Keratinocyte (primary cell): ENCODE results near the gene DPM1. TPM values are rescaled to one million over a fixed set of nuclear protein-coding genes. Genes with fewer than 3 reads are reported as not detected.

Source experiments
- DNase-seq: peaks from one replicate; pipeline ENCODE4 v3.0.0-alpha.2; 2011; ENCODE audit warnings: low read depth, missing footprints, low spot score
- FAIRE-seq: peaks from 2 replicates; lab custom pipeline; 2011; peaks lifted over from hg19 to GRCh38; lab: Jason Lieb, UNC
- H2AFZ ChIP-seq: 2 replicates; pipeline ENCODE4 v1.6.0; 2012; ENCODE audit warnings: low read length, control low read depth, inconsistent platforms; ENCODE audit not compliant: control insufficient read depth
- H3K27ac ChIP-seq: 2 replicates; pipeline ENCODE4 v1.5.1; 2011; ENCODE audit warnings: low read length; ENCODE audit not compliant: control insufficient read depth, insufficient read depth
- H3K27me3 ChIP-seq: 3 replicates; pipeline ENCODE4 v1.6.0; 2011; ENCODE audit warnings: low read length; ENCODE audit not compliant: control insufficient read depth, insufficient read depth; ENCODE audit errors: extremely low read depth
- H3K36me3 ChIP-seq, 2 experiments: 2 replicates in 1 of 2; 3 replicates in 1 of 2; pipeline ENCODE4 v1.5.1; 2011; ENCODE audit warnings: low read length in 2 of 2, mild to moderate bottlenecking in 1 of 2; ENCODE audit not compliant: control insufficient read depth in 2 of 2, insufficient read depth in 2 of 2; ENCODE audit errors: extremely low read depth in 1 of 2
- H3K4me1 ChIP-seq: 3 replicates; pipeline ENCODE4 v1.5.1; 2011; ENCODE audit warnings: low read length; ENCODE audit not compliant: control insufficient read depth, insufficient read depth; ENCODE audit errors: extremely low read depth
- H3K4me2 ChIP-seq: 3 replicates; pipeline ENCODE4 v1.6.0; 2011; ENCODE audit warnings: low read depth, low read length; ENCODE audit not compliant: control insufficient read depth, insufficient read depth; ENCODE audit errors: extremely low read depth
- H3K4me3 ChIP-seq, 3 experiments: fragments of 200-600 bp in 1 of 3; sonication (generic) in 1 of 3; 2 replicates in 2 of 3; 3 replicates in 1 of 3; pipeline ENCODE4 v1.5.1; 2011 to 2016; ENCODE audit warnings: low read length in 3 of 3, mild to moderate bottlenecking in 3 of 3, control low read depth in 2 of 3, inconsistent platforms in 1 of 3, low read depth in 1 of 3, mixed read lengths in 1 of 3, mixed run types in 1 of 3, moderate library complexity in 1 of 3; ENCODE audit not compliant: control insufficient read depth in 2 of 3, insufficient read depth in 2 of 3; ENCODE audit errors: extremely low read depth in 1 of 3
- H3K79me2 ChIP-seq: 2 replicates; pipeline ENCODE4 v1.6.0; 2012; ENCODE audit warnings: low read length; ENCODE audit not compliant: control insufficient read depth, insufficient read depth
- H3K9ac ChIP-seq: 3 replicates; pipeline ENCODE4 v1.6.0; 2011; ENCODE audit warnings: low read length; ENCODE audit not compliant: control insufficient read depth, insufficient read depth; ENCODE audit errors: extremely low read depth
- H3K9me1 ChIP-seq: 3 replicates; pipeline ENCODE4 v1.6.0; 2011; ENCODE audit warnings: low read length; ENCODE audit not compliant: control insufficient read depth, insufficient read depth; ENCODE audit errors: extremely low read depth
- H3K9me3 ChIP-seq: 2 replicates; pipeline ENCODE4 v1.5.1; 2012; ENCODE audit warnings: low read depth, low read length; ENCODE audit not compliant: control insufficient read depth
- H4K20me1 ChIP-seq: 3 replicates; pipeline ENCODE4 v1.6.0; 2011; ENCODE audit warnings: low read length; ENCODE audit not compliant: control insufficient read depth, insufficient read depth; ENCODE audit errors: extremely low read depth
- CTCF ChIP-seq, 3 experiments: IDR thresholded peaks in 1 of 3; conservative IDR thresholded peaks in 1 of 3; optimal IDR thresholded peaks in 1 of 3; 2 replicates in 2 of 3; 3 replicates in 1 of 3; pipeline versions ENCODE3 to v1.5.1; 2011; ENCODE audit warnings: low read length in 3 of 3, mild to moderate bottlenecking in 3 of 3, moderate library complexity in 2 of 3, control low read depth in 1 of 3, inconsistent platforms in 1 of 3; ENCODE audit not compliant: insufficient read depth in 2 of 3; ENCODE audit errors: extremely low read depth in 1 of 3
- EZH2 ChIP-seq: IDR thresholded peaks from one replicate; pipeline ENCODE4 v1.6.1; 2012; ENCODE audit warnings: inconsistent platforms, mild to moderate bottlenecking, low read length, moderate library complexity
- dilution Hi-C: fragments of 300-500 bp; cut with MboI; formaldehyde crosslinking; loops from one replicate; pipeline ENCODE4 v1.7.0; 2020; ENCODE audit warnings: low sequenced_read_pairs; ENCODE audit not compliant: extremely low pct_ligation_motif_present
- polyA plus RNA-seq, 5 experiments: library from polyadenylated mRNA; depleted of rRNA in 3 of 5; stranded (reverse) in 3 of 5; stranded (forward) in 1 of 5; unstranded in 1 of 5; fragments of >200 nt; gene quantifications; 1 replicate in 1 of 5; 2 replicates in 3 of 5; 3 replicates in 1 of 5; pipeline versions ENCODE4 v1.2.1 to v1.2.3, GENCODE V29; 2011 to 2012; ENCODE audit warnings: missing spikeins in 2 of 5, low read depth in 1 of 5, low replicate concordance in 1 of 5

Gene DPM1
- polyA plus RNA-seq, 1 donor (not counting 4 experiments of a cell fraction or from before 2014, with no cell fraction given): 99.4 TPM

DNA sequence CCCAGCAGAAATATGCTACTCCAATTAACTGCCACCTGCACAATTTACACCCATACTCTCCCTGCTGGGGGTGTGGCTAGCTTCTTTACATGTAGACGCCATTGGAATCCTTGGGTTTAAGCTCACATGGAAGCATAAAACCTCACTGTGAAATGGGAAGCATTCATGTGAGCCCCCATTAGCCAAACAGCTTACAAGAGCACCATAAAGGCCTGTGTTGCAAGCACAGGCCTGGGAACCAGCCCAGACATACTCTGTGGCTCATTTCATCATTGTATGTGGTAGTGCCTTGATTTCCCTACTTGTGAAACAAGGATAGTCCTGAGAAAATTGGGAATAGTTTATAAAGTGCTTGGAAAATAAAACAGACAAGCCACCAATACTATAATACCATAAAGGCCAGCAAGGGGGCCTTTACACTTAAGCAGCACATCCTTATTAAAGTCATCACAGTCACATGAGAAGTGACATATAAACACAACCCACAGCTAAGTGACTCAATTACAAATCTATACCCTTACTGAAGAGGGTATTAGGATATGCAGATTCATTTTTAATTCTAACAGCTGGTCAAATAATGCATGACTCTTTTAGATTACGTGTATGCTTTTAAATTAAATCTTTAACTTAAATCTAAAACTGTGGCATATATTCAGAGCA lies 33.9 kb downstream of the DPM1 start:
- no peaks in the 10 kb centered on the region for H3K27me3 ChIP-seq
- dilution Hi-C loops: no loop called here
- DNase-seq (no peak), FAIRE-seq (no peak)
- H3K27ac ChIP-seq: no peak overlapping the region
- TF ChIP-seq CTCF (optimal IDR thresholded peaks at IDR 0.05 in 1 of 3, IDR thresholded peaks at IDR 0.05 in 1 of 3, conservative IDR thresholded peaks at IDR 0.05 in 1 of 3; ENCODE audit: extremely low read depth in 1 of 3, insufficient read depth in 2 of 3, low read length in 3 of 3): no peak
- TF ChIP-seq EZH2: no peak
- peaks cover 2% of the 10 kb centered on the region for H3K9me1 ChIP-seq
- H3K79me2 ChIP-seq: peaks cover 99% of the 10 kb centered on the region
- H2AFZ ChIP-seq: no peak overlapping the region
- H3K4me1 ChIP-seq: peaks cover 24% of the 10 kb centered on the region
- H3K4me3 ChIP-seq: no peak overlapping the region
- H3K9ac ChIP-seq: no peak overlapping the region
- no peak overlapping the region for H3K4me2 ChIP-seq
- no peaks in the 10 kb centered on the region for H3K9me3 ChIP-seq
- no peaks in the 10 kb centered on the region for H4K20me1 ChIP-seq
- H3K36me3 ChIP-seq: peaks cover 7 to 21% of the 10 kb centered on the region in 2 experiments

GRCh38 chr20:50921803-50922501 lies 36.4 kb downstream of the DPM1 start:
- Histone ChIP-seq H3K9ac (no peak overlapping the region), H3K79me2 (peaks cover 99% of the 10 kb centered on the region), H2AFZ (no peak overlapping the region), H3K27ac (peak overlapping the region; percentile 61), H3K9me1 (peaks cover 2% of the 10 kb centered on the region), H3K4me3 (no peak overlapping the region), H3K9me3 (no peaks in the 10 kb centered on the region), H3K4me1 (peaks cover 20% of the 10 kb centered on the region), H3K27me3 (no peaks in the 10 kb centered on the region), H3K36me3 (peaks cover 5 to 15% of the 10 kb centered on the region in 2 experiments), H4K20me1 (peaks cover 1% of the 10 kb centered on the region), H3K4me2 (no peak overlapping the region)
- no peak for DNase-seq
- dilution Hi-C loops: no loop called here
- no peak for FAIRE-seq
- TF ChIP-seq EZH2: no peak
